Esophagus squamous epithelium (tissue), 5 donors: Measurements from ENCODE around the gene MED27. TPM values are rescaled to one million over a fixed set of nuclear protein-coding genes. Genes with fewer than 3 reads are reported as not detected.

Source experiments
- DNase-seq: peaks from one replicate; lab custom pipeline; 2025; lab: John Stamatoyannopoulos, UW
- H3K27ac ChIP-seq, 4 donors: fragments of 200-600 bp; sonication (generic); one replicate each; pipeline ENCODE4 v1.5.1; 2016 to 2019; ENCODE audit warnings: mild to moderate bottlenecking in 1 of 4
- H3K27me3 ChIP-seq, 4 donors: fragments of 200-600 bp; sonication (generic); 1 replicate in 3 of 4; 2 replicates in 1 of 4; pipeline versions ENCODE4 v1.5.1 to v1.6.0; 2017 to 2021; ENCODE audit warnings: antibody characterized with exemption in 1 of 4
- H3K36me3 ChIP-seq, 3 donors: fragments of 200-600 bp; sonication (generic); one replicate each; pipeline ENCODE4 v1.5.1; 2016 to 2019
- H3K4me1 ChIP-seq, 3 donors: fragments of 200-600 bp; sonication (generic); one replicate each; pipeline ENCODE4 v1.5.1; 2017 to 2019
- H3K4me3 ChIP-seq, 4 donors: fragments of 200-600 bp; sonication (generic); 1 replicate in 3 of 4; 2 replicates in 1 of 4; pipeline ENCODE4 v1.5.1; 2016 to 2019; ENCODE audit warnings: mild to moderate bottlenecking in 2 of 4, moderate library complexity in 1 of 4
- H3K9me3 ChIP-seq, 3 donors: fragments of 200-600 bp; sonication (generic); one replicate each; pipeline ENCODE4 v1.5.1; 2016 to 2019
- CTCF ChIP-seq, 6 experiments: fragments of 450-650 bp in 4 of 6; fragments of 200-600 bp in 2 of 6; sonication (generic) in 2 of 6; IDR thresholded peaks; one replicate each; pipeline ENCODE4 v1.5.1; 2016 to 2019; ENCODE audit warnings: antibody characterized with exemption in 6 of 6, mild to moderate bottlenecking in 4 of 6, moderate library complexity in 4 of 6
- POLR2A ChIP-seq, 4 donors: fragments of 450-650 bp; IDR thresholded peaks; one replicate each; pipeline ENCODE4 v1.6.1; 2017; ENCODE audit warnings: antibody characterized with exemption in 4 of 4, mild to moderate bottlenecking in 4 of 4, moderate library complexity in 3 of 4
- WGBS, 2 donors: methylation state at CpG; one replicate each; pipeline ENCODE4 v1.1.5; 2018; 5-methylcytosine and 5-hydroxymethylcytosine counted together
- intact Hi-C: fragments of 100-400 bp; cut with DNase I; formaldehyde crosslinking; loops from one replicate; pipeline ENCODE4 v1.15.0; 2022
- total RNA-seq, 4 donors: library from RNA; depleted of rRNA; stranded (reverse); fragments of >200 nt; gene quantifications; one replicate each; pipeline ENCODE4 v1.1.0, GENCODE V29; 2016
- donor health status: DM: yes; HTN: yes; CAD: no.

MED27 gene
- total RNA-seq, 4 donors from 2014 or later: 10.6 to 20.0 (median 17.6) TPM

GRCh38 chr9:131831380-131832165 is 248.1 kb downstream of the MED27 start:
- peaks cover 0 to 64% (median 2%) of the 10 kb centered on the region in 4 donors for H3K27me3 ChIP-seq
- TF ChIP-seq CTCF (IDR thresholded peaks at IDR 0.05) (no peak), POLR2A (IDR thresholded peaks at IDR 0.05) (no peak)
- H3K36me3 ChIP-seq: no peaks in the 10 kb centered on the region
- intact Hi-C loops: no loop called here
- H3K4me3 ChIP-seq: no peak overlapping the region
- DNase-seq: no peak
- H3K9me3 ChIP-seq: peaks cover 0 to 15% (median 9%) of the 10 kb centered on the region in 3 donors
- WGBS, 2 donors: 70 to 78% methylated on average over 8 to 17 of the region's 24 CpGs
- peaks cover 0 to 8% (median 0%) of the 10 kb centered on the region in 3 donors for H3K4me1 ChIP-seq
- H3K27ac ChIP-seq: no peak overlapping the region

GRCh38 chr9:131827821-131828369 is 251.8 kb downstream of the MED27 start:
- Histone ChIP-seq H3K9me3 (no peaks in the 10 kb centered on the region), H3K4me1 (no peaks in the 10 kb centered on the region), H3K36me3 (no peaks in the 10 kb centered on the region), H3K27ac (no peak overlapping the region), H3K4me3 (no peak overlapping the region), H3K27me3 (peaks cover 0 to 64% (median 2%) of the 10 kb centered on the region in 4 donors)
- DNase-seq: no peak
- WGBS, 2 donors: 73 to 87% methylated on average over 9 to 19 of the region's 21 CpGs
- intact Hi-C loops: no loop called here
- no peak for TF ChIP-seq POLR2A (IDR thresholded peaks at IDR 0.05)
- no peak for TF ChIP-seq CTCF (IDR thresholded peaks at IDR 0.05)

GRCh38 chr9:131826966-131827525 is 252.6 kb downstream of the MED27 start:
- 41 to 50% methylated on average over 8 to 9 of the region's 9 CpGs for WGBS, 2 donors
- no peaks in the 10 kb centered on the region for H3K4me1 ChIP-seq
- H3K27ac ChIP-seq: no peak overlapping the region
- intact Hi-C loops: no loop called here
- peaks cover 0 to 59% (median 2%) of the 10 kb centered on the region in 4 donors for H3K27me3 ChIP-seq
- TF ChIP-seq POLR2A (IDR thresholded peaks at IDR 0.05): no peak
- no peak for TF ChIP-seq CTCF (IDR thresholded peaks at IDR 0.05)
- H3K36me3 ChIP-seq: no peaks in the 10 kb centered on the region
- DNase-seq: no peak
- no peak overlapping the region for H3K4me3 ChIP-seq
- no peaks in the 10 kb centered on the region for H3K9me3 ChIP-seq

- H3K4me1 ChIP-seq: no peaks in the 10 kb centered on the region
- no peak for DNase-seq
- H3K4me3 ChIP-seq: no peak overlapping the region
- H3K27ac ChIP-seq: no peak overlapping the region
- 88 to 95% methylated on average over 2 of the region's 2 CpGs for WGBS, 2 donors
- H3K36me3 ChIP-seq: no peaks in the 10 kb centered on the region
- TF ChIP-seq POLR2A (IDR thresholded peaks at IDR 0.05): no peak
- TF ChIP-seq CTCF (IDR thresholded peaks at IDR 0.05): no peak
- H3K27me3 ChIP-seq: peaks cover 0 to 62% (median 2%) of the 10 kb centered on the region in 4 donors
- intact Hi-C loops: no loop called here
- H3K9me3 ChIP-seq: no peaks in the 10 kb centered on the region
These were observed 253.6 kb downstream of the MED27 start for GRCh38 chr9:131826053-131826452.

- Histone ChIP-seq H3K27me3 (peaks cover 0 to 71% (median 2%) of the 10 kb centered on the region in 4 donors), H3K4me1 (no peaks in the 10 kb centered on the region), H3K9me3 (no peaks in the 10 kb centered on the region), H3K4me3 (no peak overlapping the region), H3K36me3 (no peaks in the 10 kb centered on the region), H3K27ac (no peak overlapping the region)
- intact Hi-C loops: no loop called here
- DNase-seq: no peak
- WGBS, 2 donors: 63 to 81% methylated on average over 4 to 6 of the region's 15 CpGs
- TF ChIP-seq CTCF (IDR thresholded peaks at IDR 0.05) (no peak), POLR2A (IDR thresholded peaks at IDR 0.05) (no peak)
These were observed 254.6 kb downstream of the MED27 start for GRCh38 chr9:131824953-131825495.
